GM21447 (cell line): ENCODE data around the gene HS3ST3B1.

ENCODE experiments used
- ATAC-seq: cut with Tn5 transposase; IDR thresholded peaks from one replicate; pipeline ENCODE4 v1.9.1; 2021; ENCODE audit not compliant: unreplicated experiment

Gene HS3ST3B1

GRCh38 chr17:14398766-14399165 lies 97.9 kb downstream of the HS3ST3B1 start:
- no peak for ATAC-seq
